HTERT RPE-1 (cell line): ENCODE measurements around the gene ZIC2.
"Not testable (repeated sequence)": the region's sequence is repeated elsewhere in the genome, so short reads cannot be mapped to it uniquely, and the experiment has no call there.

Experiments
- in situ Hi-C: fragments of 300-500 bp; cut with MboI; formaldehyde crosslinking; loops from 4 replicates; pipeline ENCODE4 v1.14.3; 2020; ENCODE audit warnings: low sequenced_read_pairs

Gene ZIC2

DNA sequence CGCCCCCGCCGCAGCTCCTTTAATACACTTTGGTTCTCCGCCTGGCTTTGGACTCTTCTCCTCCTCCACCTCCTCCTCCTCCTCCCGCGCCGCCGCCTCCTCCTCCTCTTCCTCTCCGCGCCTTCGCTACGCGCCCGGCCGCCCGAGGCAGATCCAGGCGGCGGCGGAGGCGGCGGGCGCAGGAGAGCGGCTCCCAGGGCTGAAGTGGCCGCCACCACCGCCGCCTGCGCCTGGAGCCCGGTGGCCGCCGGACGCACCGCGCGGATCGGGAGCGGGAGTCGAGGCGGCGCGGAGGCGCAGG lies at the start of gene ZIC2:
Gene ZIC2, plus strand, starts transcription at position 50 of the 301 bp plus-strand sequence. CDS start 281 bp downstream, outside the sequence.
- in situ Hi-C loops = no loop called here

DNA sequence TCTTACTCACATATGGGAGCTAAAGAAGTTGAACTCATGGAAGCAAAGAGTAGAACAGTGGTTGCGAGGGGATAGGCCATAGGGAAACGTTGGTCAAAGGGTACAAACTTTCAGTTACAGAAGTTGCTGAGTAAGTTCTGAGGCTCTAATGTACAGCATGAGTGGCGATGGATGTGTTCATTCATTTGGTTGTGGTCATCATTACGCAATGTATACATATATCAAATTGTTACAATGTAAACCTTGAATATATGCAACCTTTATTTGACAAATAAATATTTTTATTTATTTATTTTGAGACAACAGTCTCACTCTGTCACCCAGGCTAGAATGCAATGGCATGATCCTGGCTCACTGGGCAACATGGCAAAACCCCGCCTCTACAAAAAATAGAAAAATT lies 48.7 kb upstream of the ZIC2 start:
- in situ Hi-C loops = no loop called here

DNA sequence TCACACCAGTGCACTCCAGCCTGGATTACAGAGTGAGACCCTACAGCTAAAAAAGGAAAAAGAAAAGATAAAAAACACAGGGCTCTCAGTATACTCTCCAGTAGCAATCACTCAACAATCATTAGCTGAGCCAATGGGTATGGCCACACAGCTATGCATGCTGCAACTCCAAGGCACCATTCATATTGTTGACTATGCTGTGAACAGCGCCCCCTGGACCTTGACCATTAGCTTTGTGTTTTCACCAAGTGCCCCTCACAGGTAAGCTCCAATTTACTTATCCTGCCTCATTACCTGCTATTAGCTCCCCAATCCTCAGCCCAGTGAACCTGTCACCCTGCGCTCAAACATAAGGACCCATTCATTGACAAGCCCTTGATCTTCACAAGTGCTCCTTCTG lies 45.8 kb upstream of the ZIC2 start:
- in situ Hi-C loops = no loop called here

DNA sequence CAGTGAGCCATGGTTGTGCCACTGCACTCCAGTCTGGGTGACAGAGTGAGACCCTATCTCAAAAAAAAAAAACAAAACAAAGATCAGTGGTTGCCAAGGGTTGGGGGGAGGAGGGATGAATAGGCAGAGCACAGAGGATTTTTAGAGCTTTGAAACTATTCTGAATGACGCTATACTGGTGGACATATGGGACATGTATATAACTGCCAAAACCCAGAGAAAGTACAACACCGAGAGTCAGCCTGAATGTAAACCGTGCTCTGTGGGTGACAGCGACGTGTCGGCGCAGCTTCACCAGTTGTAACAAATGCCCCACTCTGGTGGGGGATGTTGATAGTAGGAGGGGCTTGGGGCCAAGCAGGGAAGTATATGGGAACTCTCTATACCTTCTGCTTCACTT lies 42.9 kb upstream of the ZIC2 start:
- in situ Hi-C loops = no loop called here

DNA sequence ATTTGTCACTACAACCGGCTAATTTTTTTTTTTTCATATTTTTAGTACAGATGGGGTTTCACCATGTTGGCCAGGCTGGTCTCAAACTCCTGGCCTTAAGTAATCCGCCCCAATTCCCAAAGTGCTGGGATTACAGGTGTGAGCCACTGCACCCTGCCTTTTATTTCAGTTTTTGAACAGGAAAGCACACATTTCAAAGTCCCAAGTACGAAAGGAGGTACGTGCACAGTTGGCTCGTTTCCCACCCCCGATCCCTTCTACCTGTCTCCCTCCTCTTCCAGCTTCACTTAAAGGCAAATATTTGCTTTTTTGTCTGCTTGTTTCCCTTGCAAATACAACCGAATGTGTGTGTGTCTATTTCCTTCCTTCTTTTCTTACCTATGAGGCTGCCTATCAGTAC lies 40.5 kb upstream of the ZIC2 start:
- in situ Hi-C loops = no loop called here

DNA sequence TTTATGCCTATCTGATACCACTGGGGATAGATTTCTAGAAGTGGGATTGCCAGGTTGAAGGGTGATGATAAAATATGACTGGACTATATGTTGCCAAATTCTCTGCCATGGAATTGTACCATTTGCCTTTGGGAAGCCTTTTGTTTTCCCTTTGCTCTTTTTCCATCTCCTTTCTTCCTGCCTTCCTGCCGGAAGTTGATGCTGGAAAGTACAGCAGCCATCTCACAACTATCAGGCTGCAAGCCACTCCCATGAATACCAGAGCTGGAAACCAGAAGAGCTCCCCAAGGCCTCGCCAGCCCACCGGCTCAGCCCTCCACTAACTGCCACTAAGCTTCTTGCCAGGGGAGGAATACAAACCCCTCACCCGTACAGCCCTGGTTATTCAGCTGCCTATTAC lies 39.7 kb upstream of the ZIC2 start:
- in situ Hi-C loops = no loop called here

DNA sequence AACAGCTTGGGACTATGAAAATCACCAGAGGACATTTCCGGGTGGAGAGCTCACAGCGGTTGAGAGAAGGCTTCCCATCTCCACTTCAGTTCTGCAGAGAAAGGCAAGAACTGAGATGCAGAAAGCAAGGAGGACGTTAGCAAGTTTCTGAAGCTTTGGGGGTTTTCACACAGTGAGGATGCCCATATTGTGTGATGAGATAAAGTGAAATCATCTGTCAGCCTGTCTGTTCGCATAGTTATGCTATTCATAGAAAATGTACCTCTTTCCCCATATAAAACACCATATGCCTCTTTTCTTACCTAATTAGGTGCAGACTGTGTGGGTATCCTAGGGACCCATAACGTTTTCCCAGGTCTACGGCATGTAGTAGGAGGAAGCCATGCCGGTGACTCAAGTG lies 37.5 kb upstream of the ZIC2 start:
- in situ Hi-C loops = no loop called here

DNA sequence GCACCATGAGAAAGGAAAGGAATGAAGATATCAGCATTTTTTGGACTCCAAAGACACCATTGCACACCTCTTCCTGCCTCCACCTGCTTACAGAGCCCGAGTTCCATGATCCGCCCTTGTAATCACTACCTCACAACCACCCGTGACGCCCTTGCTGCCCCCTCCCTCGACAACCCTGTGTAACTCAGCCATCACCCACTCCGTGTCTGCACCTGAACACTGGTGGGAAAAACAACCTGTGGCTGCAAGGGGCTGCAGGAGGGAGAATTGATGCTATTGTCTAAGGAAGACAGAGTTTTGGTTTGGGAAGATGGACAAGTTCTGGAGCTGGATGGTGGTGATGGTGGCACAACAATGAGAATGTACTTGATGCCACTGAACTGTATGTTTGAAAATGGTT lies 37.0 kb upstream of the ZIC2 start:
- in situ Hi-C loops = no loop called here

DNA sequence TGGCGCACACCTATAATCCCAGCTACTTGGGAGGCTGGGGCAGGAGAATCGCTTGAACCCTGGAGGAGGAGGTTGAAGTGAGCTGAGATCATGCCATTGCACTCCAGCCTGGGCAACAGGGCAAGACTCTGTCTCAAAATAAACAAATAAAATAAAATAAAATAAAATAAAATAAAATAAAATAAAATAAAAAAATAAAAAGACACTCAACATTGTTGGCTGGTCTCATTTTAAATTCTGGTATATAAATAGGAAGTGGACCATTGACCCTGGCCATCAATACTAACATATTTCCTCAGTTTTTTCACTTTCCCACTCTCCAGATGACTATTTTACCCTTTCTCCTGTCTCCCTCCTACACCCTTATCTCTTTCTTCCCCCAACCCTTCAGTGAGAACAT lies 36.1 kb upstream of the ZIC2 start:
- in situ Hi-C loops = not testable (repeated sequence)

DNA sequence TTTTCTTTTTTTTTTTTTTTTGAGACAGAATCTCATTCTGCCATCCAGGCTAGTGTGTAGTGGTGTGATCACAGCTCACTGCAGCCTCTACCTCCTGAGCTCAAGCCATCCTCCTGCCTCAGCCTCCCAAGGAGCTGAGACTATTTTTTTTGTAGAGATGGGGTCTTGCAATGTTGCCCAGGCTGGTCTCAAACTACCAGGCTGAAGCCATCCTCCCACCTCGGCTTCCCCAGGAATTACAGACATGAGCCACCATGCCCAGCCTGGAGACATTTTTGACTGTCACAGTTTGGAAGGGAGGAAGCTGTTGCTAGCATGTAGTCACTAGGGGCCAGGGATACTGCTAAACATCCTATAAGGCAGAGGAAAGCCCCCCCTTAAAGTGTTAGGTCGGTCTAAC lies 33.9 kb upstream of the ZIC2 start:
- in situ Hi-C loops = no loop called here

DNA sequence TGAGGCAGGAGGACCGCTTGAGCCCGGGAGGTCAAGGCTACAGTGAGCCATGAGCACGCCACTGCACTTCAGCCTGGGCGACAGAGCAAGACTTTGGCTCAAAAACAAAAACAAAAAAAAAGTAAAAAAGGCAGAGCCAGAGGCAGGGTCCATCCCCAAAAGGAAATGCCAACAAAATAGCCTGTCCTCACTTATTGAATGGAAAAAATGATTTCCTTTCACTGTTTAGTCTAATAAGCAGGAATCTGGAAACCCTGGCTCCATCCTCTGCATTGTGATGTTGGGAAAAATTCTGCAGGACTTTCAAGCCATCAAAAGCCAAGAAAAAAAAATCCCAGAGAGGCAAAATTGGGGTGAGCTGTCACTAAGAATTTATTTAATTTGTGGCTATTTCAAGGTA lies 33.2 kb upstream of the ZIC2 start:
- in situ Hi-C loops = no loop called here

DNA sequence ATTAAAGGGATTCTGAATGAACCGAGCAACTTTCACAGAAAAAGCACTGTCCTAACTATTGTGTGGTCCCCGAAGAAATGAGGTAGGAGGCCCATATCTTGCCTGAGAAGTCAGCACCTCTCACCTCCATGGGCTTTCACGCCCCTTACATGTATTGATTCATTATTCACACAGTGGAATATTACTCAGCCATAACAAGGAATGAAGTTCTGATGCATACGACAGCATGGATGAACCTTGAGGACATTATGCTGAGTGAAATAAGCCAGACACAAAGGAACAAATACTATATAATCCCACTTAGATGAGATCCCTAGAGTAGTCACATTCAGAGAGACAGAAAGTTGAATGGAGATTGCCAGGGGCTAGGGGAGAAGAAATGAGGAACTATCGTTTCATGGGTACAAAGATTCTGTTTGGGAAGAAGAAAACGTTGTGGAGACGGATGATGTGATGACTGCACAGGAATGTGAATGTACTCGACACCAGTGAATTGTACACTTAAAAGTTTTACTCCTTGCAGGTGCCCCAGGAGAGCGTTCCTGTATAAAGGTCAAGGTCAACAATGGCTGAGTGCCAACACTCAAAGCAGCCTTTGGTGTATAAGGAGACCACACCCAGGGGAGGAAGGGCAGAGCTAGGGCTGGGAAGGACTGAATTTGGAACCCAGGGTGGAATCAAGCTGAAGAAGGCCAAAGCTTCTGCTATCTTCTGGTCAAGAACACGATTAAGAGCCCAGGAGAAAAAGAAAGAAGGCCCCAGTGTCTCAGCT lies 32.5 kb upstream of the ZIC2 start:
- in situ Hi-C loops = no loop called here

DNA sequence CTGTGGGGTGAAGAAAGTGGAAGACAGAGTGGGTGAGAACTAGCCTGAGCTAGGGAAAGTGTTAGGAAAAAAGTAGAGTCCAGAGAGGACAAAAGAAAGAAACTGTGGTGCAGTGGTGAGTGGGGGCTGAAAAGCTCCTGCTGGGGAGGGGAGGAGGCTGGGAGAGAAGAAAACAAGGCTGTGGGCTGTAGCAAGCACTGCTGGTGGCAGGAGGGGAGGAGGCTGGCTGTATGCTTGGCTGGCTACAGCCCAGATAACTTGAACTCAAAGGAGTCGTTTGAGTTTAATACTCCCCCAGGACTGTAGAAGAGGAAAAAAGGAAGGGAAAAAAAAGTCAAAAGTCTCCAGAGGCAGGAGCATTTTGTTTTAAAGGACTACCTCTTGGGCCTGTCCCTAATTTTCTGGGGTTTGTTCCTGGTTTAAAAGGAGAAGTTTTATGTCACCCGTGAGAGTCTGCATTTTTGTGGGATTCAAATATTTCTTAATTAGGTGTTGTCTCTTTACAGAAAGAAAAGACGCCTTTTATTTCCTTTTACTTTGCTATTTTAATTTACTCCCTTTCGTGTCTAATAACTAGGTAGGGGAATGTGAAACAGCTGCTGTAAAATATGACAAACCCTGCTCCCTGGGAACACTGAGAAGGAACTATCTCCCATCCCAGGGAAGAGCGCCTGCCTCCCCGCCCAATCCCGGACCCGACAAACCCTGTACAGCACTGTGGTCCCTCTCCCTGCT lies 31.7 kb upstream of the ZIC2 start:
- in situ Hi-C loops = no loop called here

DNA sequence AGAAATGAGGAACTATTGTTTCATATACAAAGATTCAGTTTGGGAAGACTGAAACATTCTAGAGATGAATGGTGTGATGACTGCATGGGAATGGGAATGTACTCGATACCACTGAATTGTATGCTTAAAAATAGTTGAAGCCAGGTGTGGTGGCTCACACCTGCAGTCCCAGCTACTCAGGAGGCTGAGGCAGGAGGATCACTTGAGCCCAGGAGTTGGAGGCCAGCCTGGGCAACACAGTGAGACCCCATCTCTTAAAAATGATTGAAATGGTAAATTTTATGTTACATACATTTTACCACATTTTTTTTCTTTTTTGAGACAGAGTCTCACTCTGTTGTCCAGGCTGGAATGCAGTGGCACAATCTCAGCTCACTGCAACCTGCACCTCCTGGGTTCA lies 29.9 kb upstream of the ZIC2 start:
- in situ Hi-C loops = not testable (repeated sequence)

DNA sequence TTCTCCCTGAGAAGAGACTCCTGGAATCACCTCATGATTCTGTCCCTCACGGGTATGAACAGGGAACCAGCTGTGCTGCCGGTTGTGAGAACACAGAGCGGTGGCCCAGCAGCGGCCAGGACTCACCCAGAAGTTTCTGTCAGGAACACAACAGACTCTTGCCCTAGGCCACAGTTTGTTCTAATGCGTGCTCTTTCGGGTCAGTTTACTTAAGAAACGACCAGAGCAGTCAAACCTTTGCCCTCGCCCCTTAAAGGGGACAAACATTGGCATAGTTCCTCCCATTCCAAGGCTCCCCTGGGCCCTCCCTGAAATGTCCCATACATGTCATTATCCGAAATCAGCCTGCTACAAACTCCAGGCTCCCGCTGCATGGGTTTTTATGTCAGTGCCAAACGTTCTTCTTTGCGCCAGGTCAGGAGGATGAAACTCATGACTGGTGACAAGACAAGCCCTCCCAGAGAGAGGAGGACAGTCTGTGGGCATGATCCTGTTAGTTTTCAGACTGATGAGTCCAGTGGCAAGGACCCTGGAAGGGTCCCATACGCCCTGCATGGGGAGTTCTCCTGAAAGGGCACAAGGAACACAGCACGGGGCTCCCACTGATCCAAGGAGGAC lies 28.3 kb upstream of the ZIC2 start:
- in situ Hi-C loops = no loop called here

DNA sequence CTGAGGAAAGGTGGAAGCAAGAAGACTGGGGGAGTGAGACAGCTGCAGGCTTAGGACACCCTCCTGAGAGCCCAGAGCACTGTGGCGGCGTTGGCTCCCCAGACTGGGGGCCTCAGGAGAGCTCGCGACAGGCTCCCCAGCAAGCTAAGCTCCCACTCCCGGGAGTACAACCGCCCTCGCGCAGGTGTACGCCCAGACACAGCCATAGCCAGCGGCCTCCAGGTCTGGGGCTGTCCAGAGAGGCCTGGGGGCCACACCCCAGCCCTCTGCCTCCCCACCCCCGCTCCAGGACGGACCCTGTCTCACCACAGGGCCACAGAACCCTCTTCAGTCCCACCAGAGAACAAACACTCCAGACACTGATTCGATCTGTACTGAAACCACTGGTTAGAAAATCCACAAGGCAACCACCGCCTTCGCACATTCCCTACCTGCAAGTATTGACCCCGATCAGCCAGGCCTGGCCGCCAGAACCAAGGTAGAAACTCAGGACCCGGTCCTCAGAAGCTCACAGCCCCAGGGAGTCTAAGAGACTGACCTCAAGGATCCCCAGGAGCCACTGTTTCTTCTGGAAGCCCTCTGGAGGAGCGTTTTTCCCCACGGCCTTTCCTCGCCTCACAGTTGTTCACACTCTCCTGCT lies 26.4 kb upstream of the ZIC2 start:
- in situ Hi-C loops = no loop called here

DNA sequence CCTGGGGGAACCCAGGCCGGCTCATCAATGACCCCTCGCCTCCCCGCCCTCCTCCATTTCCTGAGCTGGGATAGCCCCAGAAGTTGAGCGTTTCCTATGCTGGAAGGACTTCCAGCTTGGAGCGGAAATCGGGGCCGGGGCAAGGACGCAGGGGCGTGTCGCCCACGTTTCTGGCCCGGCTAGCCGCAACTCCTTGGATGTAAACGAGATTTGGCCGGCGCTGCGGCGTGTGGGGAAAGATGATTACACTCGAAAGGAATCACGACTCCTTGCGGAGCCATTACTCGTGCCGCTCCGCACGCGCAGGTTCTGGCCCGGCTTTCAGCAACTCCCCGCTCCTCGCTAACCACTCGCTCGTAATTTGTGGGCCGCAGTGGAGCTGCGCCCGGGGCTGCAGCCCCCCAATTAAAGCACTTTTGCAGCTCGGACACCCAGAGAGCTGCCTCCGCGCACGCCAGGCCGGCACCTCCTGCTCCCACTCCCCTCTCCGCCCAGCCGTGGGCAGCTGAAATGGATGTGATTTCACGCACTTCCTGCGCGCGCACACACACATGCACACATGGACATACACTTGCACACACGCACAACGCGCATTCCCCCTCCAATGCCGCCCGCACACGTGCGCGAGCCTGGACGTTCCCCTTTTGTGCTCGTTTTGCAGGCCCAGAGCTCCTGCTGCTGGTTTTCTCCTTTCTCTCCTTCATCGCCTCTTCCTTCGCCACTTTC lies 25.7 kb upstream of the ZIC2 start:
- in situ Hi-C loops = no loop called here

DNA sequence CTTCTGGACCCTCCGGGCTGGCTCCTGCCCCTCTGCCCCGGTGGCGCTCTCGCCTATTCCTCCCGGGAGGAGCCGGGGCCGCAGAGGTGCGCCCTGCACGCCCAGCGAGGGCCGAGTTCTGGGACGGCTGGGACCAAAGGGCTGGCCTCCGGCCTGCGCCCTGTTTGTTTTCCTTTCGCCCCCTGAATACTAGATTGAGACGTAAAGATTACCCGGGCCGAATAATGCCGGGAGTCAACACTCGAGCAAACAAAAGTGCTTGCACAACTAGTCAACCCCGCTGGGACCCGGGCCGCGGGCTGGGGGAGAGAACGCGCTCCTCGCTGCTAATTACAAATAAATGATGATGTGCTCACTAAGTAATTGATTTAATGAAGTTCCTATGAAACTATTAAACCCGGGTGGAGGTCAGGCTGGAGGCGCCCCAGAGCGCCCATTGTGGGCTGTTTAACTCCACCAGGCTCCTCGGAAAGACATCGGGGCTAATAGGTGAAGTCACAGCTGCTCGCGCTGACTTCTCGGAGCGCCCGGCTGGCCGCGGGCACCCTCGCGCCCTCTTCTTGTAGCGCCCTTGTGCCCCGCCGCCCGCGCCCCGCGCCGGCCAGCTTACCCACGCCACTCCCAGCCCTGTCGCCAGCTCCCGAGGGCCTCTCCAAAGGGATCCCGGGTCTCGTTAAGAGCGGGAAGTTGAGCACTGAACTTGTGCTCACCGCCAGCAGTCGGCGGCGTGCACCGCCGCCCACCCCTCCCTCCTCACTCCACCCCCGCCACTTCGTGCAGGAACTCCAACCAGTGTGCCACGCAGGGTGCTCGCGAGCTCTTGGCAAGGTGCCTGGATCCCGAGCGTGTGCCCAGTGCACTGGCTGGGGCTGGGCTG lies 24.9 kb upstream of the ZIC2 start:
- in situ Hi-C loops = no loop called here

DNA sequence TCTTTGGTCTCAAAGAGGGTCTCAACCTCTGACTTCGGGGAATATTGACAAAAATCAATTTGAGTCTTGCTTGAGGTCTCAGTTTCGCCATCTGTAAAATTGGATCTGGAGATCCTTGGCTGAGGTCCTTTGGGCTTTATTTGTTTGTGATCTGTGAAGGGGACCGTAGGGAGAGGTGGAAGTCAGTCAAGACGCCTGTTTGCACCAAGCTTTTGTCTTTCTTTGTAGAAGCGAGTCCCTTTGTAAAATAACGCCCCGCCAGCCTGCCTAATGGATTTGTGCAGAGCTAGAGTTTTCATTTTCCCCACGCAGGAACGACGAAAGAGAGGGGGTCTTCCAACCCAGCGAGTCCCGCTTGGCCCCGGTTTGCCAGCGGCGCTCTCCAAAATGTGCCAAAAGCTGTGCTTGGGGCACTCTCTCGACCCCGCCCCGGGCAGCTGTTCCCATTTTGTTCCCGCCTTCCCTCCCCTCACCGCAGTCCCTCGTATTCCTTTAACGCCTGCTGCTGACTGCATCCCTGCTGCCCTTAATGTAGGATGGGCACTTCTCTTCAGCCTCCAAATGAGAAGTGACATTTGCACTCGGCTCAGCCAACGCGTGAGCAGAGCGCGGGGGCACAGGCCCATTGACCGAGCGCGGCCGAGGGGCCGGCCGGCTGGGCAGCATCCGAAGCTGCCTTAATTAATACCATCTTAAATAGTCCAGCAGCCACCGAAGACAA lies 23.0 kb upstream of the ZIC2 start:
- in situ Hi-C loops = no loop called here

DNA sequence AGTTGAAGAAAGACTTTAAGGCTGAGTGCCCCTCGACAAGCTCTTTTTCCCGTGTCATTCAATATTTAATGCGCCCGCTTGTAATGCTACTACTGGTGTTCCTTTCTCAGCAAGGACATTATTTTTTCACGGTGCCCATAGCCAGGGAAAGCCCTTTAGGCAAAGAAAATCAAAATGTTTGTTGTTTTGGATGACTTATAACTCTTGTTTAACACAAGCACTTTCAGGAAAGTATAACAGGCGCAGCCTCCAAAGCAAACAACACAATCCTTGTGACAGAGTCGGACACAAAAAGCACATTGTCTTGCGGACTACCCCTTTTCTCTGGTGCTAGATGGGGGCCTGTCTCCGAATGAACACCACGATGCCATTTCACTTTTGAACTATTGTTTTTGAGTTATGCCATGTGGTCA lies 22.5 kb upstream of the ZIC2 start:
- in situ Hi-C loops = no loop called here
